ENCODE measurements around the gene RAB15. TPM values are rescaled to one million over a fixed set of nuclear protein-coding genes. Genes with fewer than 3 reads are reported as not detected.

RAB15 gene
- total RNA-seq, 1 donor from 2014 or later = 13.8 TPM

- Histone ChIP-seq H3K9me3 (no peaks in the 10 kb centered on the region), H3K36me3 (peaks cover 11% of the 10 kb centered on the region), H3K4me3 (no peak overlapping the region), H3K27me3 (ENCODE audit: low read depth) (no peaks in the 10 kb centered on the region), H3K4me1 (no peaks in the 10 kb centered on the region), H3K27ac (no peak overlapping the region)
- no peak for ATAC-seq
- no peak for DNase-seq
- TF ChIP-seq, protein P1, sequence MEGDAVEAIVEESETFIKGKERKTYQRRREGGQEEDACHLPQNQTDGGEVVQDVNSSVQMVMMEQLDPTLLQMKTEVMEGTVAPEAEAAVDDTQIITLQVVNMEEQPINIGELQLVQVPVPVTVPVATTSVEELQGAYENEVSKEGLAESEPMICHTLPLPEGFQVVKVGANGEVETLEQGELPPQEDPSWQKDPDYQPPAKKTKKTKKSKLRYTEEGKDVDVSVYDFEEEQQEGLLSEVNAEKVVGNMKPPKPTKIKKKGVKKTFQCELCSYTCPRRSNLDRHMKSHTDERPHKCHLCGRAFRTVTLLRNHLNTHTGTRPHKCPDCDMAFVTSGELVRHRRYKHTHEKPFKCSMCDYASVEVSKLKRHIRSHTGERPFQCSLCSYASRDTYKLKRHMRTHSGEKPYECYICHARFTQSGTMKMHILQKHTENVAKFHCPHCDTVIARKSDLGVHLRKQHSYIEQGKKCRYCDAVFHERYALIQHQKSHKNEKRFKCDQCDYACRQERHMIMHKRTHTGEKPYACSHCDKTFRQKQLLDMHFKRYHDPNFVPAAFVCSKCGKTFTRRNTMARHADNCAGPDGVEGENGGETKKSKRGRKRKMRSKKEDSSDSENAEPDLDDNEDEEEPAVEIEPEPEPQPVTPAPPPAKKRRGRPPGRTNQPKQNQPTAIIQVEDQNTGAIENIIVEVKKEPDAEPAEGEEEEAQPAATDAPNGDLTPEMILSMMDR (IDR thresholded peaks at IDR 0.05) = no peak
- intact Hi-C loops (cut with DNase I) = no loop called here
Measured at GRCh38 chr14:64951724-64952123, 20.4 kb downstream of the RAB15 start.

DNA sequence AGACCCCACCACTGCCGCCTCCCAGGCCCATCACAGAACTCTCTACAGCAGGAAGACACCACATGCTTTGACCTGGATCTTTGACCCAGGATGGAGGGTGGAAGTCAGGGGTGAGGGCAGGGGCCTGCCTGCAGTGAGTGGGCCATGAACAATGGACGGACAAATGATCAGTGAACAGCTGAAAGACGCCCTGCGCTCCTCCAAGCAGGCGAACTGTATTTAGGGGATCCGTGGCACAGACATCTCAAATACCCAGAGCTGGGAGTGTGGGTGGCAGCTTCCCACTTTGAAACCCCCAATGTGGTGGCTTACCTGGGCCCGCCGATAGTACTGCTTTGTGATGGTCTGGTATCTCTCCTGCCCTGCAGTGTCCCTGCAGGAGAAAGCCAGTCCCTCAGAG, 20.8 kb downstream of the RAB15 start:
- intact Hi-C loops (cut with DNase I) = no loop called here
- Histone ChIP-seq H3K4me1 (no peaks in the 10 kb centered on the region), H3K36me3 (peaks cover 11% of the 10 kb centered on the region), H3K27me3 (ENCODE audit: low read depth) (no peaks in the 10 kb centered on the region), H3K27ac (no peak overlapping the region), H3K9me3 (no peaks in the 10 kb centered on the region), H3K4me3 (no peak overlapping the region)
- TF ChIP-seq, protein P1 (IDR thresholded peaks at IDR 0.05) = no peak
- ATAC-seq (no peak), DNase-seq (no peak)

DNA sequence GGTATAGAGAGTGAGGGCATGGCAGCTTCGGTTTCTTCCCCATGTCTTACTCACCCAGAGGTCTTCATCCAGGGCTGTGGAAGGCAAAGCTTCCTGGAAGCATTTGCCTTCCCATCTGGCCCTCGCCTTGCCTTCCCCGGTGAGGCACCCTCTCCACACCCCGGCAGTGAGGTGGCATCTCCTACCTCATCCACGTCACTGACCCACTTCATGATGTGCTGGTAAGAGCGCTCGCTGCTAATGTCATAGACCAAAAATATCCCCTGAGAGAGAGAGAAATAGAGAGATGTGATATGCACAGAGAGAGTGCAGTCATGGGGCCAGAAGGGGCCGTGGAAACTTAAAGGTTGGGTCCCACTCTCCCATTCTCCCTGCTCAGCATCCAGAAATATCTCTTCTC, 21.2 kb downstream of the RAB15 start:
- ATAC-seq (no peak), DNase-seq (no peak)
- H3K27me3 ChIP-seq (ENCODE audit: low read depth) = no peaks in the 10 kb centered on the region
- H3K4me1 ChIP-seq = no peaks in the 10 kb centered on the region
- H3K36me3 ChIP-seq = peaks cover 11% of the 10 kb centered on the region
- no peak overlapping the region for H3K27ac ChIP-seq
- no peaks in the 10 kb centered on the region for H3K9me3 ChIP-seq
- intact Hi-C loops (cut with DNase I) = no loop called here
- TF ChIP-seq, protein P1 (IDR thresholded peaks at IDR 0.05) = no peak
- H3K4me3 ChIP-seq = no peak overlapping the region

- DNase-seq (no peak), ATAC-seq (no peak)
- Histone ChIP-seq H3K36me3 (peaks cover 16% of the 10 kb centered on the region), H3K9me3 (no peaks in the 10 kb centered on the region), H3K27me3 (ENCODE audit: low read depth) (no peaks in the 10 kb centered on the region), H3K4me3 (no peak overlapping the region), H3K27ac (no peak overlapping the region), H3K4me1 (no peaks in the 10 kb centered on the region)
- intact Hi-C loops (cut with DNase I) = no loop called here
- TF ChIP-seq, protein P1 (IDR thresholded peaks at IDR 0.05) = no peak
Measured at GRCh38 chr14:64948612-64949210, 23.4 kb downstream of the RAB15 start.

GRCh38 chr14:64947710-64948611, 24.2 kb downstream of the RAB15 start:
- peaks cover 20% of the 10 kb centered on the region for H3K36me3 ChIP-seq
- intact Hi-C loops (cut with DNase I) = no loop called here
- no peak for ATAC-seq
- H3K4me1 ChIP-seq = no peaks in the 10 kb centered on the region
- H3K27ac ChIP-seq = no peak overlapping the region
- no peaks in the 10 kb centered on the region for H3K27me3 ChIP-seq (ENCODE audit: low read depth)
- DNase-seq = no peak
- TF ChIP-seq, protein P1 (IDR thresholded peaks at IDR 0.05) = no peak
- no peak overlapping the region for H3K4me3 ChIP-seq
- no peaks in the 10 kb centered on the region for H3K9me3 ChIP-seq

Data from lower lobe of right lung (tissue), 2 donors.